Measurements from ENCODE around the gene GPR87.
A peak's percentile ranks its signal among the peaks of the same experiment; 100 is the strongest.

The GPR87 gene

GRCh38 chr3:151328298-151328995, 11.8 kb upstream of the GPR87 start:
- H3K4me1 Mint-ChIP-seq (ENCODE audit: low read depth in 2 of 2), result peaks cover 2 to 5% of the 10 kb centered on the region in 2 donors
- peak overlapping the region in 1 of 2 donors; percentile 59 for H3K4me3 Mint-ChIP-seq
- peak; percentile 85 for ATAC-seq (replicated peaks)
- DNase-seq, result peak; percentile 2 to 17 (median 17)
- H3K27ac Mint-ChIP-seq, result no peak overlapping the region
- no peaks in the 10 kb centered on the region for H3K36me3 Mint-ChIP-seq (ENCODE audit: insufficient read depth)
- no peaks in the 10 kb centered on the region for H3K9me3 Mint-ChIP-seq
- H3K27me3 Mint-ChIP-seq, result peaks cover 14 to 28% of the 10 kb centered on the region in 2 donors

GRCh38 chr3:151327571-151328198, 11.1 kb upstream of the GPR87 start:
- peaks cover 18 to 29% of the 10 kb centered on the region in 2 donors for H3K27me3 Mint-ChIP-seq
- H3K9me3 Mint-ChIP-seq, result no peaks in the 10 kb centered on the region
- peak overlapping the region in 1 of 2 donors; percentile 59 for H3K4me3 Mint-ChIP-seq
- H3K36me3 Mint-ChIP-seq (ENCODE audit: insufficient read depth), result no peaks in the 10 kb centered on the region
- ATAC-seq (replicated peaks) (no peak), DNase-seq (no peak)
- H3K27ac Mint-ChIP-seq, result no peak overlapping the region
- peaks cover 0 to 5% of the 10 kb centered on the region in 2 donors for H3K4me1 Mint-ChIP-seq (ENCODE audit: low read depth in 2 of 2)

- ATAC-seq (replicated peaks), result no peak
- no peaks in the 10 kb centered on the region for H3K9me3 Mint-ChIP-seq
- H3K27me3 Mint-ChIP-seq, result peaks cover 18 to 40% of the 10 kb centered on the region in 2 donors
- H3K4me3 Mint-ChIP-seq, result no peak overlapping the region
- H3K36me3 Mint-ChIP-seq (ENCODE audit: insufficient read depth), result no peaks in the 10 kb centered on the region
- no peak overlapping the region for H3K27ac Mint-ChIP-seq
- no peaks in the 10 kb centered on the region for H3K4me1 Mint-ChIP-seq (ENCODE audit: low read depth in 2 of 2)
- DNase-seq, result no peak
Measured at GRCh38 chr3:151322511-151322910, 5.9 kb upstream of the GPR87 start.

DNA sequence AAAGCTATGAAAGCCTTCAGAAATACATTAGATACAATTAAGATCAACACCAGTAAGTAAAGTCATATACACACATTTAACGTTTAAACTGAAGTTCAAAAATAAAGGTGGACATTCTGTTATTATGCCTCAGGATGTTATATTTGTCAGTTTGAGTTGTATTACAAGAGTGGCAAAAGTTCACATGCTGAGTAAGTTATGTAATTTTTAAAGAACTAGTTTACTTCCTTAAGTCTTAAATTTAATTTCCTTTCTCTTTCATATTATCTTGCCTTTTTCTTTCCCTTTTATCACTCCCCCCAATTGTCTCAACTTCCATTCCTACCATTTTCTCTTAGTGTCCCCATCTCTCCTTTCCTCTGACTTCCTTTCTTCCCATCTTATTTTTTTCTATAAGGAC, 4.9 kb upstream of the GPR87 start:
- Mint-ChIP-seq H3K9me3 (no peaks in the 10 kb centered on the region), H3K36me3 (ENCODE audit: insufficient read depth) (no peaks in the 10 kb centered on the region), H3K27me3 (peaks cover 16 to 38% of the 10 kb centered on the region in 2 donors), H3K27ac (peak overlapping the region in 1 of 2 donors; percentile 15), H3K4me1 (ENCODE audit: low read depth in 2 of 2) (no peaks in the 10 kb centered on the region), H3K4me3 (no peak overlapping the region)
- ATAC-seq (replicated peaks) (no peak), DNase-seq (no peak)

DNA sequence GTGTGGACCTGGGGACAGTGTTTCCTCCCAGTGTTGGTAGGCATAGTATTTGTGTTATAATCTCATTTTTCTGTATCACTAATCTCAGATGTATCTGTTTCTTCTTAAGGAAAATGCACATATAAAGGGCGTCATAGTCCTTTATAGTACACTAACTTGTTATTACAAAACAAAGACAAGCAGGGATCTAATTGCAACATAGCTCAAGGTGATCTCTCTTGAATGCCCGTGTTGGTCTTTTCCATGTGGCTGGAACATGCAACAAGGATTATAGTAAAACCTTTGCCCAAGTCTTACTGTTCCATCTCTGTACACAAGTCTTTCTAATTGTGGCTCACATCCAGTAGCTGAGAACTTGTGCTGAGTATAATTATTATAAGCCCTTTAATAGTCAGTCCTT, 3.5 kb upstream of the GPR87 start:
- ATAC-seq (replicated peaks), result no peak
- Mint-ChIP-seq H3K27ac (no peak overlapping the region), H3K4me1 (ENCODE audit: low read depth in 2 of 2) (no peaks in the 10 kb centered on the region), H3K4me3 (no peak overlapping the region), H3K9me3 (no peaks in the 10 kb centered on the region), H3K27me3 (peaks cover 14 to 35% of the 10 kb centered on the region in 2 donors), H3K36me3 (ENCODE audit: insufficient read depth) (no peaks in the 10 kb centered on the region)
- DNase-seq, result no peak

DNA sequence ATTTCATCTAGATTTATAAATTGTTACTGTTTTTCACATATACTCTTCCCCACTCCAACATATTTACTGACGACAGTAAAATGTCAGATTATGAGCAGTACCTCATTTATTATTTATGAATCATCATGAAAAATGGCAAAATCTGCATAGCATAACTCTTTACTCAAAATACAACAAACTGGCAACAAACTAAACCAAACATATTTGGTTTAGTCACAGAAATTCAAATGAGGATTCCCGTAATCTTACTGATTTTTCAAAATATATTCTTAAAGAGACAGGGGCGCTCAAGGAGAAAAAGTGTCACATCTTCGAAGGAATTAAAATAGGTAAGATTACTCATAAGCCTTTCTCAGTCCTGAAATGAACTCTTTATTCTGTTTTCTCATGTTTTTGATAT, 3.0 kb upstream of the GPR87 start:
- Mint-ChIP-seq H3K27ac (no peak overlapping the region), H3K27me3 (peaks cover 19 to 36% of the 10 kb centered on the region in 2 donors), H3K4me1 (ENCODE audit: low read depth in 2 of 2) (no peaks in the 10 kb centered on the region), H3K9me3 (no peaks in the 10 kb centered on the region), H3K4me3 (no peak overlapping the region), H3K36me3 (ENCODE audit: insufficient read depth) (no peaks in the 10 kb centered on the region)
- ATAC-seq (replicated peaks), result no peak
- DNase-seq, result no peak

DNA sequence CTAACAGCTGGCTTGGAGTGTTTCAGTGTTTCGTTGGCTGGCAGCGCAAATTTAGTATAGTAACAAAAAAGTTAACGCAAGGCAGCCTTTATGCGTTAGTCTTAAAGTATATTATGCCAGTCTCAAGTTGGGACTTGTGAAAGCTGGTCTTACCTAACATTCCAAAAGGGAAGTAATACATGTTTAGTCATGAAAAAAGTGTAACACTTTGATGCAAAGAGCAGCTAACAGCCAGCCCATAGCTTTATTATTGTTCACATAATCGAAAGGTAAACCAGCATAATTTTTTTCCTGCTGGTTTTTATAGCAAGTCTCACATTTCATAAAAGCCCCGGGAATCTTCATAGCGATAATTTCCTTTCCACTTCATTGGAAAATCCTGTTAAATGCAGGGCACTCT, 2.4 kb upstream of the GPR87 start:
- Mint-ChIP-seq H3K4me3 (no peak overlapping the region), H3K36me3 (ENCODE audit: insufficient read depth) (no peaks in the 10 kb centered on the region), H3K27ac (no peak overlapping the region), H3K9me3 (no peaks in the 10 kb centered on the region), H3K4me1 (ENCODE audit: low read depth in 2 of 2) (no peaks in the 10 kb centered on the region), H3K27me3 (peaks cover 19 to 30% of the 10 kb centered on the region in 2 donors)
- DNase-seq (no peak), ATAC-seq (replicated peaks) (no peak)

GRCh38 chr3:151318313-151318712, 1.7 kb upstream of the GPR87 start:
- Mint-ChIP-seq H3K9me3 (no peaks in the 10 kb centered on the region), H3K27ac (no peak overlapping the region), H3K36me3 (ENCODE audit: insufficient read depth) (no peaks in the 10 kb centered on the region), H3K4me3 (no peak overlapping the region), H3K4me1 (ENCODE audit: low read depth in 2 of 2) (no peaks in the 10 kb centered on the region), H3K27me3 (peaks cover 12 to 24% of the 10 kb centered on the region in 2 donors)
- DNase-seq, result no peak
- ATAC-seq (replicated peaks), result no peak

DNA sequence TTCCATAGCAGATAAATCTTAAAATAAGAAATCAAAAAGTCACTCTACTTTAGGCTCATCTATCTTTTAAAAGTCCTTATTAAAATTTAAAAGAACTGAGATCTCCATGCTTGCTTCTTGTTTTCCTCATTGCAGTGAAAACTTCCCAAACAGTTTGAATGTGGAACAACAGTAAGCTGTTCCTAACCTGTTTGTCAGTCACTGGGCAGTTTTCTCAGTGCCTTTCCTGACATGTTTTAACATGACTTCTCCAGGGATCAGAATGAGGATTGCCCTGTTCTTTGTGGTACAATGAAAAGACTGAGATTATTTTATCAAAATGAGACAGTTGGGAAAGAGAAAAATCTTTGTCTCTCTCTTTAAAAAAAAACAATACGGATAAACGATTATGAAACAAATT, 774 bp downstream of the GPR87 start:
- no peaks in the 10 kb centered on the region for H3K36me3 Mint-ChIP-seq (ENCODE audit: insufficient read depth)
- H3K4me3 Mint-ChIP-seq, result no peak overlapping the region
- ATAC-seq (replicated peaks) (no peak), DNase-seq (no peak)
- H3K4me1 Mint-ChIP-seq (ENCODE audit: low read depth in 2 of 2), result no peaks in the 10 kb centered on the region
- H3K27me3 Mint-ChIP-seq, result peaks cover 10 to 14% of the 10 kb centered on the region in 2 donors
- H3K9me3 Mint-ChIP-seq, result no peaks in the 10 kb centered on the region
- H3K27ac Mint-ChIP-seq, result no peak overlapping the region

GRCh38 chr3:151315136-151315535, 1.5 kb downstream of the GPR87 start:
- Mint-ChIP-seq H3K4me3 (no peak overlapping the region), H3K27ac (no peak overlapping the region), H3K36me3 (ENCODE audit: insufficient read depth) (no peaks in the 10 kb centered on the region), H3K27me3 (peaks cover 10 to 12% of the 10 kb centered on the region in 2 donors), H3K4me1 (ENCODE audit: low read depth in 2 of 2) (no peaks in the 10 kb centered on the region), H3K9me3 (no peaks in the 10 kb centered on the region)
- DNase-seq (no peak), ATAC-seq (replicated peaks) (no peak)

GRCh38 chr3:151314593-151314992, 2.0 kb downstream of the GPR87 start:
- ATAC-seq (replicated peaks), result no peak
- DNase-seq, result no peak
- no peak overlapping the region for H3K4me3 Mint-ChIP-seq
- H3K4me1 Mint-ChIP-seq (ENCODE audit: low read depth in 2 of 2), result no peaks in the 10 kb centered on the region
- no peak overlapping the region for H3K27ac Mint-ChIP-seq
- no peaks in the 10 kb centered on the region for H3K36me3 Mint-ChIP-seq (ENCODE audit: insufficient read depth)
- no peaks in the 10 kb centered on the region for H3K9me3 Mint-ChIP-seq
- peaks cover 7 to 14% of the 10 kb centered on the region in 2 donors for H3K27me3 Mint-ChIP-seq

DNA sequence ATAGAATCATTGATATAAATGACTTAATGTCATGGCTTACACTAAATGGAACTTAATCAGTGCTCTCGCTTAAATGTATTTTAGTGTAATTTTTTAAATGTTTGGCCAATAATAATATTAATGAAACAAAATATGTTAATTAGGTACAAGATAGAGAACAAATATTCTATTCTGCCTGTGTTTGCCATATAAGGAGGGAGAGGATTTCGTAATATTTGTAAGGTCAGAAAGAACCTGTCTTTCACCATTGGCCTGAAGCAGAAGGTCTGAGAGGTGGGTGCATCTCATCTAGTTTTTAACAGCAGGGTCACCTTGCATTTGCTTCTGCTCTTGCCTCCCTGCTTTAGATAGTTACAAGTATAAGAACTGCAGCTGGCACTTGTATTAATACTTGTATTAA, 2.5 kb downstream of the GPR87 start:
- ATAC-seq (replicated peaks), result no peak
- H3K4me3 Mint-ChIP-seq, result no peak overlapping the region

GRCh38 chr3:151312972-151313371, 3.6 kb downstream of the GPR87 start:
- no peak overlapping the region for H3K4me3 Mint-ChIP-seq
- no peaks in the 10 kb centered on the region for H3K4me1 Mint-ChIP-seq (ENCODE audit: low read depth in 2 of 2)
- peaks cover 7 to 17% of the 10 kb centered on the region in 2 donors for H3K27me3 Mint-ChIP-seq
- no peaks in the 10 kb centered on the region for H3K9me3 Mint-ChIP-seq
- no peaks in the 10 kb centered on the region for H3K36me3 Mint-ChIP-seq (ENCODE audit: insufficient read depth)
- ATAC-seq (replicated peaks), result no peak
- no peak for DNase-seq
- H3K27ac Mint-ChIP-seq, result no peak overlapping the region

More for the DNA sequence above, 2.5 kb downstream of the GPR87 start:
- no peaks in the 10 kb centered on the region for H3K4me1 Mint-ChIP-seq (ENCODE audit: low read depth in 2 of 2)
- peaks cover 7 to 17% of the 10 kb centered on the region in 2 donors for H3K27me3 Mint-ChIP-seq
- H3K27ac Mint-ChIP-seq, result no peak overlapping the region
- no peak for DNase-seq
- no peaks in the 10 kb centered on the region for H3K36me3 Mint-ChIP-seq (ENCODE audit: insufficient read depth)
- H3K9me3 Mint-ChIP-seq, result no peaks in the 10 kb centered on the region

DNA sequence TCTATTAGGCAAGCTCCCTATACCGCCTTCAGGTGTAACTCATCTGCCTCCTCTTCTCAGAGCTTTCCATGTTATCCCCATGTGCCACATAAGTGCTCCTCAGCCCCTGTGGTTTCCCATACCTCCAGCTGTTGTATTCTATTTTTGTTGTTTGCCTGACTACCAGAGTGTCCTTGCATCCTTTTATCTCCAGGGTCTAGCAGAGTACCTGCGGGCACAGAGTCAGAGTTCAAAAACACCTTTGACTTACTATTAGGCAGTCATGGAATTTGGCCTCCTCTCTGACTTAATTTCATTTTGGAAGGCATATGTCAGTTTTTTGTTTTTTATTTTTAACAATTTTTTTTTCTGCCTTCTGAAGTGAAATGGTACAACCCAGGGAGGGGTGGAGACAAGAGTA, 7.1 kb downstream of the GPR87 start:
- Mint-ChIP-seq H3K4me3 (no peak overlapping the region), H3K36me3 (ENCODE audit: insufficient read depth) (no peaks in the 10 kb centered on the region), H3K4me1 (ENCODE audit: low read depth in 2 of 2) (peaks cover 9 to 16% of the 10 kb centered on the region in 2 donors)

More for the DNA sequence above, 7.1 kb downstream of the GPR87 start:
- peaks cover 5 to 6% of the 10 kb centered on the region in 2 donors for H3K27me3 Mint-ChIP-seq
- no peaks in the 10 kb centered on the region for H3K9me3 Mint-ChIP-seq
- H3K27ac Mint-ChIP-seq, result no peak overlapping the region
- DNase-seq (no peak), ATAC-seq (replicated peaks) (no peak)
